Measurements from ENCODE around the gene DIABLO.

Gene DIABLO

DNA sequence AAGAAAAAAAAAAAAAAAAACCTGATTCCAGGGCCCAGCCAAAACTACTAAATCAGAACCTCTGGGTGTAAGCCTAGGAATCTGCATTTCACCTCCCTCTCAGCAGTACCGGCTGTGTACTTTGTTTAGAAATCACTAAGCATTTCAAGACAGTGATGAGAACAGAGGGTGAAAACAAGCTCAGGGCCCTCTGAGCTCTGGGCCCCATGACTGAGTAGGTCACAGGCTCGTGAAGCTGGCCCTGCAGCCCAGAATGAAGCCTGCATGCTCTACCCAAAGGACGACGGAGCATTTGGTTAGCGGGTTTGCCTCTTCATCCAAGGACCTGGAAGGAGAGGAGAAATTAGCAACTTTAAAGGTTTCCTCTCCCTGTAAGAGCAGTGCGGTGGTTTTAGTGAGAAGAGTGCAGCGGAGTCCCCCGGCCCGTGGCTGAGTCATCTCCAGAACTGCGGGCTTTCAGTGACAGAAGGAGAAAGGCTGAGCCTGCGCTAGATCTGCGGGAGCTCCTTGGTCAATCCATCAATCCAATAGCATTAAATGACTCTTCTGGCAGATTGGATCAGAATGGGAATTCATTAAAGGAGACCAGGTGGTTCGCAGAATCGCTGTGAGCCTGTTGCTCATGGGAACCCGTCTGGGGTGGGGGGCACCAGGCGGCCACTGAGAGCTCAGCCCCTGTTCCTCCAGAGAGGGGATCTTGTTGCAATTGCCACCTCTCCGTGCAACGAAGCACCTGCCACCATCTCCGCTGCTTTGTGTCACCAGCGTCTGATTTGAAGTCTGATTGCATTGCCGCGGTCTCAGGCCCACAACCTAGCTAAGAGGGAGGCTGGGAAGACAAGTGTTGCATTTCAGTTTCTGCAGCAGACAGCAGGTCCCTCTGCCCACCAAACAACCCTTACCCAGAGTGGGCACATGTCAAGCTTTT is 59.2 kb downstream of the DIABLO start:
- Histone ChIP-seq H3K36me3 (ENCODE audit: insufficient read depth, low read length) (no peaks in the 10 kb centered on the region), H3K9ac (ENCODE audit: low read depth, low read length) (no peak overlapping the region), H3K4me1 (ENCODE audit: insufficient read depth, low read length) (peaks cover 6% of the 10 kb centered on the region; the same call in 1 of the 2 replicates), H3K9me3 (ENCODE audit: control insufficient read depth, insufficient read depth, low read length) (no peaks in the 10 kb centered on the region)

DNA sequence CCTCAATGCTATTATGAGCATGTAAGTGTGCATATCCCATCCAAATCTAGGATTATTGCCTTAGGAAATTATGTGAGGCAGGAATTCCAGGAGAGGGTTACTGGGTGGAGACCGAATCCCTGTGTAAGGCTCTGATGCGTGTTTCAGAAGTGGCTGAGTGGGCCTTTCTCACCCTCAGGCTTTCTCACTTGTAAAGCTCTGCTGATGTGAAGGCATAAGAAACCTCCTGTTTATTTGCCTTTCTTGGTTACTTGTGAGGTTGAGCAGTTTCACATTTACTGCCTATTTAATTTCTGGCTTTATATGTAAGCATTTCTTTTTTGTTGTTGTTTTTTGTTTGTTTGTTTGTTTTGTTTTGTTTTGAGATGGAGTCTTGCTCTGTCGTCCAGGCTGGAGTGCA is 62.9 kb downstream of the DIABLO start:
- Histone ChIP-seq H3K9ac (ENCODE audit: low read depth, low read length) (no peak overlapping the region), H3K4me1 (ENCODE audit: insufficient read depth, low read length) (peaks cover 6% of the 10 kb centered on the region; the same call in 1 of the 2 replicates), H3K36me3 (ENCODE audit: insufficient read depth, low read length) (no peaks in the 10 kb centered on the region), H3K9me3 (ENCODE audit: control insufficient read depth, insufficient read depth, low read length) (no peaks in the 10 kb centered on the region)

DNA sequence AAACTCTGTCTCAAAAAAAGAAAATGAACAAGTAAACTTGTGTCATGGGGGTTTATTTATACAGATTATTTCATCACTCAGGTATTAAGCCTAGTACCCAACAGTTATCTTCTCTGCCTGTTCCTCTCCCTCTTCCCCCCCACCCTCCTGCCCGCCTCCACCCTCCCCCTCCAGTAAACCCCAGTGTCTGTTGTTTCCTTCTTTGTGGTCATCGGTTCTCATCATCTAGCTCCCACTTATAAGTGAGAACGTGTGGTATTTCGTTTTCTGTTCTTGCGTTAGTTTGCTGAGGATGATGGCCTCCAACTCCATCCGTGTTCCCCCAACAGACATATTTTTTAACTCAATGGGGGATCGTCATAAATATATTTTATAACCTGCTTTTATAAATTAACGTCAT is 64.2 kb downstream of the DIABLO start:
- no peaks in the 10 kb centered on the region for H3K9me3 ChIP-seq (ENCODE audit: control insufficient read depth, insufficient read depth, low read length)
- no peaks in the 10 kb centered on the region for H3K36me3 ChIP-seq (ENCODE audit: insufficient read depth, low read length)
- H3K9ac ChIP-seq (ENCODE audit: low read depth, low read length): no peak overlapping the region
- H3K4me1 ChIP-seq (ENCODE audit: insufficient read depth, low read length): peaks cover 3% of the 10 kb centered on the region; the same call in 1 of the 2 replicates

- Histone ChIP-seq H3K4me1 (ENCODE audit: insufficient read depth, low read length) (no peaks in the 10 kb centered on the region), H3K36me3 (ENCODE audit: insufficient read depth, low read length) (no peaks in the 10 kb centered on the region), H3K9me3 (ENCODE audit: control insufficient read depth, insufficient read depth, low read length) (no peaks in the 10 kb centered on the region), H3K9ac (ENCODE audit: low read depth, low read length) (no peak overlapping the region)
These were observed 65.1 kb downstream of the DIABLO start for GRCh38 chr12:122160761-122161160.

DNA sequence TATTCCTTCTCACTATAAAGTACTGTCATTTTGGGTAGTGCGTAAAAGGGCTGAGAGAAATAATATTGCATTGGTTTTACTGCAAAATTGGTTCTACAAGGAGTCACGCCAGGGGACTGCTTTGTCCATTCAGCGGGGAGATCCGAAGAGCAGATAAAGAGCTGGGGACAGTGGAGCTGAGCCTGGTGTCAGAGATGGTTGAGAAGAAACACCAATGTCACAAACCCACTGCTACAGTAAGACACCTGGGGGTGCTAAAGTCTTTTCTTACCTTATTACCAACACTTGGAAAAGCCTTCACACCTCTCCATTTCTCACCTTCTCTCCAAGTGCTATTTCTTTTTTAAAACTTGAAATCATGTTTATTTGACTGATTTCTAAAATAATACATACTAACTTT is 66.0 kb downstream of the DIABLO start:
- Histone ChIP-seq H3K36me3 (ENCODE audit: insufficient read depth, low read length) (no peaks in the 10 kb centered on the region), H3K9me3 (ENCODE audit: control insufficient read depth, insufficient read depth, low read length) (no peaks in the 10 kb centered on the region), H3K4me1 (ENCODE audit: insufficient read depth, low read length) (no peaks in the 10 kb centered on the region), H3K9ac (ENCODE audit: low read depth, low read length) (no peak overlapping the region)

DNA sequence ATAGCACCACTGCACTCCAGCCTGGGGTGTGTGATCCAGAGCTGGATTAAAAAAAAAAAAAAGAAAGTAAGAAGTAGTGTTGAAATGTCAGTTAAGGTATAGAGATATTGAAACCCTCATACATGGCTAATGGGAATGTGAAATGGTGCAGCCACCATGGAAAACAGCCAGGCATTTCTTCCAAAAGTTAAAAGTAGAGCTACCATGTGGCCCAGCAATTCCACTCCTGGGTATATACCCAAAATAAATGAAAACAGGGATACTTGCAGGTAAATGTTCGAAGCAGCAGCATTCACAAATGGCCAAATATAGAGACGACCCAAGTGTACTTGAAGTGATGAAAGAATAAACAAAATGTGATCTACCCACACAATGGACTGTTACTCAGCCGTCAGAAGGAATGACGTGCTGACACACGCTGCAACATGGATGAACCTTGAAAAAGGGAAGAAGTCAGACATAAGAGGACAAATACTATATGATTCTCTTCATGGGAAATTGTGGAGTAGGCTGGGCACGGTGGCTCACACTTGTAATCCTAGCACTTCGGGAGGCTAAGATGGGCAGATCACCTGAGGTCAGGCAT is 67.1 kb downstream of the DIABLO start:
- Histone ChIP-seq H3K9ac (ENCODE audit: low read depth, low read length) (no peak overlapping the region), H3K9me3 (ENCODE audit: control insufficient read depth, insufficient read depth, low read length) (no peaks in the 10 kb centered on the region), H3K36me3 (ENCODE audit: insufficient read depth, low read length) (no peaks in the 10 kb centered on the region), H3K4me1 (ENCODE audit: insufficient read depth, low read length) (no peaks in the 10 kb centered on the region)
